SK-N-SH treated with all-trans-retinoic acid at 6 μM for 48 hours (cell line): ENCODE results near the gene RBM17.
A peak's percentile ranks its signal among the peaks of the same experiment; 100 is the strongest.

ENCODE experiments used
- ATAC-seq: fragments of 200-7000 bp; cut with Tn5 transposase; 3 replicates; pipeline ENCODE4 v1.9.1; 2020; ENCODE audit warnings: mild to moderate bottlenecking, moderate library complexity
- ARNTL ChIP-seq: fragments of 450-650 bp; formaldehyde crosslinking; IDR thresholded peaks from 2 replicates; pipeline ENCODE4 v1.5.0; 2020; ENCODE audit warnings: low read depth, mild to moderate bottlenecking, moderate library complexity, borderline replicate concordance
- CSDC2 ChIP-seq: fragments of 250-450 bp; sonication (Bioruptor Pico); IDR thresholded peaks from 2 replicates; pipeline ENCODE4 v1.5.0; 2020; ENCODE audit warnings: mild to moderate bottlenecking, moderate library complexity
- ESRRG ChIP-seq: fragments of 250-450 bp; sonication (Bioruptor Pico); IDR thresholded peaks from 2 replicates; pipeline ENCODE4 v1.6.1; 2021; ENCODE audit warnings: mild to moderate bottlenecking
- GLIS3 ChIP-seq: fragments of 250-450 bp; sonication (Bioruptor Pico); IDR thresholded peaks from 2 replicates; pipeline ENCODE4 v1.5.0; 2020; ENCODE audit warnings: mild to moderate bottlenecking, moderate library complexity
- ISL1 ChIP-seq: fragments of 250-450 bp; sonication (Bioruptor Pico); IDR thresholded peaks from 2 replicates; pipeline ENCODE4 v2.1.2; 2022; ENCODE audit warnings: mild to moderate bottlenecking, moderate library complexity
- OSR1 ChIP-seq: fragments of 250-450 bp; sonication (Bioruptor Pico); IDR thresholded peaks from 2 replicates; pipeline ENCODE4 v1.8.0; 2022; ENCODE audit warnings: moderate library complexity, mild to moderate bottlenecking, inconsistent platforms
- PPARA ChIP-seq: fragments of 250-450 bp; sonication (Bioruptor Pico); IDR thresholded peaks from 2 replicates; pipeline ENCODE4 v1.5.0; 2020; ENCODE audit warnings: mild to moderate bottlenecking, borderline replicate concordance
- RARB ChIP-seq: fragments of 250-450 bp; sonication (Bioruptor Pico); IDR thresholded peaks from 2 replicates; pipeline ENCODE4 v1.8.0; 2021; ENCODE audit warnings: mild to moderate bottlenecking, moderate library complexity
- TCF4 ChIP-seq: fragments of 250-450 bp; sonication (Bioruptor Pico); IDR thresholded peaks from 2 replicates; pipeline ENCODE4 v1.8.0; 2021; ENCODE audit warnings: mild to moderate bottlenecking, moderate library complexity, borderline replicate concordance
- TOX ChIP-seq: fragments of 250-450 bp; sonication (Bioruptor Pico); IDR thresholded peaks from 2 replicates; pipeline ENCODE4 v1.8.0; 2021; ENCODE audit warnings: mild to moderate bottlenecking, moderate library complexity, borderline replicate concordance
- ZC3H10 ChIP-seq: fragments of 250-450 bp; sonication (Bioruptor Pico); IDR thresholded peaks from 2 replicates; pipeline ENCODE4 v1.5.1; 2021; ENCODE audit warnings: mild to moderate bottlenecking, moderate library complexity
- ZFP3 ChIP-seq: fragments of 250-450 bp; sonication (Bioruptor Pico); IDR thresholded peaks from 2 replicates; pipeline ENCODE4 v1.5.0; 2020; ENCODE audit warnings: mild to moderate bottlenecking, moderate library complexity
- ZFP30 ChIP-seq: fragments of 450-650 bp; formaldehyde crosslinking; IDR thresholded peaks from 2 replicates; pipeline ENCODE4 v1.5.0; 2022; ENCODE audit warnings: mild to moderate bottlenecking, moderate library complexity
- ZNF565 ChIP-seq: fragments of 450-650 bp; formaldehyde crosslinking; conservative IDR thresholded peaks from 2 replicates; pipeline ENCODE4 v1.5.0; 2020; ENCODE audit warnings: low read depth, mild to moderate bottlenecking, moderate library complexity
- ZNF70 ChIP-seq: fragments of 450-650 bp; formaldehyde crosslinking; IDR thresholded peaks from 2 replicates; pipeline ENCODE4 v1.5.0; 2020; ENCODE audit warnings: mild to moderate bottlenecking, moderate library complexity
- ZNF8 ChIP-seq: fragments of 450-650 bp; formaldehyde crosslinking; IDR thresholded peaks from 2 replicates; pipeline ENCODE4 v1.5.0; 2020; ENCODE audit warnings: mild to moderate bottlenecking, moderate library complexity
- TF ChIP-seq, protein P1 (sequence below): fragments of 250-450 bp; sonication (Bioruptor Pico); IDR thresholded peaks from 2 replicates; pipeline ENCODE4 v1.8.0; 2021; ENCODE audit warnings: low read depth, mild to moderate bottlenecking, moderate library complexity, borderline replicate concordance
- TF ChIP-seq, protein P2 (sequence below): fragments of 250-450 bp; sonication (Bioruptor Pico); IDR thresholded peaks from 2 replicates; pipeline ENCODE4 v1.5.0; 2020; ENCODE audit warnings: mild to moderate bottlenecking, moderate library complexity
- TF ChIP-seq, protein P3 (sequence below): fragments of 250-450 bp; sonication (Bioruptor Pico); IDR thresholded peaks from 2 replicates; pipeline ENCODE4 v1.8.0; 2020; ENCODE audit warnings: mild to moderate bottlenecking, moderate library complexity, borderline replicate concordance
- TF ChIP-seq, protein P4 (sequence below): fragments of 250-450 bp; sonication (Bioruptor Pico); IDR thresholded peaks from 2 replicates; pipeline ENCODE4 v1.5.1; 2020; ENCODE audit warnings: low read depth, mild to moderate bottlenecking, moderate library complexity
- TF ChIP-seq, protein P5 (sequence below): fragments of 250-450 bp; sonication (Bioruptor Pico); IDR thresholded peaks from 2 replicates; pipeline ENCODE4 v1.5.1; 2021; ENCODE audit warnings: mild to moderate bottlenecking, moderate library complexity

The RBM17 gene

DNA sequence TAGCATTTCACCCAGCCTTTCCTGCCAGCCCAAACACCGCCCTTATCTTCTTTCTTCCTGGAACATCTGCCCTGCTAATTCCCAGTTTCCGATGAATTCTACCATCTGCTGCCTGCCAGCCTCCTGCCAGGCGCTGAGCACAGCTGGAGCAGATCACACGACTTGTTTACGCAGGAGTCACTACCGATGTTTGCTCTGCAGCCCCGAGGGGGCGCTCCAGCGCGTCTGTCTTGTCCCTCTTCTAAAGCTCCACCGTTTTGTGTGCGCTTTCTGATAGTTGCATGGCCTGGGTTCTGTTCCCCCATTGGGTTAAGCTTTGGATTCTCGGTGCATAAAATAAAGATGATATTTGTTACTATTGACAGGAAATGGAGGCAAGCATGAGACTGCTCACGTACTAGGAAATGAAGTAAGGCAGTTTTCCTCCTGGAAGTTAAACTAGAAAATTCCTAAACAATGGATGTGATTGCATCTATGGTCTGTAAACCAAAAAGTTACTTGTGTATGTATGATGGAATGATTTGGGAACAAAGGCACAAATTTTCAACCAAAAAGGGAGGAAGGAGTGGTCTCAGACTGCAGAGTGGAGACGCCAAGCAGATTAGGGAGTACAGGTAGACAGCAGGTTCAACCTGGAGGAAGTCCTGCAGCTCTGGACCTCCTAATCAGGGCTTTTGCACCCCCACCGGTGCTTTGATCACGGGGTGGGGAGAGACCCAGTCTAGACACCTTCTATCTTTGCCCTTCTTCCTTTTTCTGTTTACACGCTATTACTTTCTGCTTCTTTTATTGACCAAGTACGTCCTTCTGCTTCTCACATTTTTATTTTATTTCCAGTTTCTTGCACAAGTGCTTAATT, 2.2 kb upstream of the RBM17 start:
- ATAC-seq = peak; percentile 87
- TF ChIP-seq TCF4 (peak; percentile 80), ZNF8 (no peak)
- TF ChIP-seq, protein P1, sequence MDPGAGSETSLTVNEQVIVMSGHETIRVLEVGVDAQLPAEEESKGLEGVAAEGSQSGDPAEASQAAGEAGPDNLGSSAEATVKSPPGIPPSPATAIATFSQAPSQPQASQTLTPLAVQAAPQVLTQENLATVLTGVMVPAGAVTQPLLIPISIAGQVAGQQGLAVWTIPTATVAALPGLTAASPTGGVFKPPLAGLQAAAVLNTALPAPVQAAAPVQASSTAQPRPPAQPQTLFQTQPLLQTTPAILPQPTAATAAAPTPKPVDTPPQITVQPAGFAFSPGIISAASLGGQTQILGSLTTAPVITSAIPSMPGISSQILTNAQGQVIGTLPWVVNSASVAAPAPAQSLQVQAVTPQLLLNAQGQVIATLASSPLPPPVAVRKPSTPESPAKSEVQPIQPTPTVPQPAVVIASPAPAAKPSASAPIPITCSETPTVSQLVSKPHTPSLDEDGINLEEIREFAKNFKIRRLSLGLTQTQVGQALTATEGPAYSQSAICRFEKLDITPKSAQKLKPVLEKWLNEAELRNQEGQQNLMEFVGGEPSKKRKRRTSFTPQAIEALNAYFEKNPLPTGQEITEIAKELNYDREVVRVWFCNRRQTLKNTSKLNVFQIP (CRISPR knock-in tag) = no peak
- TF ChIP-seq, protein P2, sequence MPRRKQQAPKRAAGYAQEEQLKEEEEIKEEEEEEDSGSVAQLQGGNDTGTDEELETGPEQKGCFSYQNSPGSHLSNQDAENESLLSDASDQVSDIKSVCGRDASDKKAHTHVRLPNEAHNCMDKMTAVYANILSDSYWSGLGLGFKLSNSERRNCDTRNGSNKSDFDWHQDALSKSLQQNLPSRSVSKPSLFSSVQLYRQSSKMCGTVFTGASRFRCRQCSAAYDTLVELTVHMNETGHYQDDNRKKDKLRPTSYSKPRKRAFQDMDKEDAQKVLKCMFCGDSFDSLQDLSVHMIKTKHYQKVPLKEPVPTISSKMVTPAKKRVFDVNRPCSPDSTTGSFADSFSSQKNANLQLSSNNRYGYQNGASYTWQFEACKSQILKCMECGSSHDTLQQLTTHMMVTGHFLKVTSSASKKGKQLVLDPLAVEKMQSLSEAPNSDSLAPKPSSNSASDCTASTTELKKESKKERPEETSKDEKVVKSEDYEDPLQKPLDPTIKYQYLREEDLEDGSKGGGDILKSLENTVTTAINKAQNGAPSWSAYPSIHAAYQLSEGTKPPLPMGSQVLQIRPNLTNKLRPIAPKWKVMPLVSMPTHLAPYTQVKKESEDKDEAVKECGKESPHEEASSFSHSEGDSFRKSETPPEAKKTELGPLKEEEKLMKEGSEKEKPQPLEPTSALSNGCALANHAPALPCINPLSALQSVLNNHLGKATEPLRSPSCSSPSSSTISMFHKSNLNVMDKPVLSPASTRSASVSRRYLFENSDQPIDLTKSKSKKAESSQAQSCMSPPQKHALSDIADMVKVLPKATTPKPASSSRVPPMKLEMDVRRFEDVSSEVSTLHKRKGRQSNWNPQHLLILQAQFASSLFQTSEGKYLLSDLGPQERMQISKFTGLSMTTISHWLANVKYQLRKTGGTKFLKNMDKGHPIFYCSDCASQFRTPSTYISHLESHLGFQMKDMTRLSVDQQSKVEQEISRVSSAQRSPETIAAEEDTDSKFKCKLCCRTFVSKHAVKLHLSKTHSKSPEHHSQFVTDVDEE (CRISPR knock-in tag) = peak; percentile 90; the same call in 1 of the 2 replicates
- TF ChIP-seq, protein P3, sequence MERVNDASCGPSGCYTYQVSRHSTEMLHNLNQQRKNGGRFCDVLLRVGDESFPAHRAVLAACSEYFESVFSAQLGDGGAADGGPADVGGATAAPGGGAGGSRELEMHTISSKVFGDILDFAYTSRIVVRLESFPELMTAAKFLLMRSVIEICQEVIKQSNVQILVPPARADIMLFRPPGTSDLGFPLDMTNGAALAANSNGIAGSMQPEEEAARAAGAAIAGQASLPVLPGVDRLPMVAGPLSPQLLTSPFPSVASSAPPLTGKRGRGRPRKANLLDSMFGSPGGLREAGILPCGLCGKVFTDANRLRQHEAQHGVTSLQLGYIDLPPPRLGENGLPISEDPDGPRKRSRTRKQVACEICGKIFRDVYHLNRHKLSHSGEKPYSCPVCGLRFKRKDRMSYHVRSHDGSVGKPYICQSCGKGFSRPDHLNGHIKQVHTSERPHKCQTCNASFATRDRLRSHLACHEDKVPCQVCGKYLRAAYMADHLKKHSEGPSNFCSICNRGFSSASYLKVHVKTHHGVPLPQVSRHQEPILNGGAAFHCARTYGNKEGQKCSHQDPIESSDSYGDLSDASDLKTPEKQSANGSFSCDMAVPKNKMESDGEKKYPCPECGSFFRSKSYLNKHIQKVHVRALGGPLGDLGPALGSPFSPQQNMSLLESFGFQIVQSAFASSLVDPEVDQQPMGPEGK = no peak

DNA sequence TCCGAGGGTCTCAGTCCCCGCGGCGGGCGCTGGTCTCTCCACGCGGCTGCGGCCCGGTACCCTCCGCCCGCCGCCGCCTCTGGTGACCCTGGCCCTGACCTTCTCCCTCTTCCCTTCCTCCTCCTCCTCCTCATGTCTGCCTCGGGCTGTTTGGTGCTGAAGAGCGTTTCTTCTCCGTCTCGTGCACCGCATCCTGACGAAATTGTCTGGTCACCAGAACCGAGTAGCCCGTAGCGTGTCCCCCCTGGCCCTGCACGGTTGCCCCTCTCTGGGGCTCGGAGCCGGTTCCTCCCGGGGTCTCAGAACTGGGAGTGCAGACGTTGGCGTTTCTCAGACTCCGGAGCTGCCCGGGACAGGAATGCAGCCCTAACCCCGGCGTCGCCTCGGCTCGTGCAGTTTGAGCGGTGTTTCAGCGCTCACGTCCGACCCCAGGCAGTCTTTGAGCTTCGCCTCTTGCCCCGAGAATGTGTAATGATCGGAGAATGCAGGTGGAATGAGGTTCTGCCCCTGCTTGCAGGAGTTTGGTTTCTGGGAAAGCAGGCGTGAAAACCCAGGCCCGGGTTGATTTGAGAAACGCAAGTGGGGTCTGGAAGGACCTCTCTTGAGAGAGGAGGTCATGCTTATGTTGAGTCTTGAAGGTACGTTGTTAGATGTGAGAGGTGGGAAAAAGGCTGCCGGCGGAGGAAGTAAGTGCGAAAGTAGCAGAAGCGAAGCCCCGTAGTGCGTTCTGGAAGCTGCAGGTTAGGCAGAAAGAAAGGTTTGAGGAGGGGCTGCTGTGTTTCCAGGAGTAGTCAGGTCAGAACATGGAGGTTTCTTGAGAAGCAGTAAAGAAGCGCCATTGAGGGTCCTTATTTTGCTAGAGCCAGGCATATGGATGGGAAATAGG, 743 bp downstream of the RBM17 start:
- peak; percentile 50 for ATAC-seq
- TF ChIP-seq ISL1 (CRISPR knock-in tag) (no peak), ZNF565 (CRISPR knock-in tag) (no peak), CSDC2 (CRISPR knock-in tag) (no peak), TOX (CRISPR knock-in tag) (no peak), ESRRG (CRISPR knock-in tag) (no peak), ZFP3 (CRISPR knock-in tag) (no peak), ZNF8 (no peak), ZNF70 (CRISPR knock-in tag) (no peak), ARNTL (no peak), ZFP30 (no peak), GLIS3 (no peak), OSR1 (no peak), PPARA (CRISPR knock-in tag) (no peak), RARB (CRISPR knock-in tag) (no peak), ZC3H10 (CRISPR knock-in tag) (no peak)
- TF ChIP-seq, protein P4, sequence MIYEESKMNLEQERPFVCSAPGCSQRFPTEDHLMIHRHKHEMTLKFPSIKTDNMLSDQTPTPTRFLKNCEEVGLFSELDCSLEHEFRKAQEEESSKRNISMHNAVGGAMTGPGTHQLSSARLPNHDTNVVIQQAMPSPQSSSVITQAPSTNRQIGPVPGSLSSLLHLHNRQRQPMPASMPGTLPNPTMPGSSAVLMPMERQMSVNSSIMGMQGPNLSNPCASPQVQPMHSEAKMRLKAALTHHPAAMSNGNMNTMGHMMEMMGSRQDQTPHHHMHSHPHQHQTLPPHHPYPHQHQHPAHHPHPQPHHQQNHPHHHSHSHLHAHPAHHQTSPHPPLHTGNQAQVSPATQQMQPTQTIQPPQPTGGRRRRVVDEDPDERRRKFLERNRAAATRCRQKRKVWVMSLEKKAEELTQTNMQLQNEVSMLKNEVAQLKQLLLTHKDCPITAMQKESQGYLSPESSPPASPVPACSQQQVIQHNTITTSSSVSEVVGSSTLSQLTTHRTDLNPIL (CRISPR knock-in tag) = no peak
- TF ChIP-seq, protein P2 (CRISPR knock-in tag) = no peak
- TF ChIP-seq, protein P1 (CRISPR knock-in tag) = no peak
- TF ChIP-seq, protein P5, sequence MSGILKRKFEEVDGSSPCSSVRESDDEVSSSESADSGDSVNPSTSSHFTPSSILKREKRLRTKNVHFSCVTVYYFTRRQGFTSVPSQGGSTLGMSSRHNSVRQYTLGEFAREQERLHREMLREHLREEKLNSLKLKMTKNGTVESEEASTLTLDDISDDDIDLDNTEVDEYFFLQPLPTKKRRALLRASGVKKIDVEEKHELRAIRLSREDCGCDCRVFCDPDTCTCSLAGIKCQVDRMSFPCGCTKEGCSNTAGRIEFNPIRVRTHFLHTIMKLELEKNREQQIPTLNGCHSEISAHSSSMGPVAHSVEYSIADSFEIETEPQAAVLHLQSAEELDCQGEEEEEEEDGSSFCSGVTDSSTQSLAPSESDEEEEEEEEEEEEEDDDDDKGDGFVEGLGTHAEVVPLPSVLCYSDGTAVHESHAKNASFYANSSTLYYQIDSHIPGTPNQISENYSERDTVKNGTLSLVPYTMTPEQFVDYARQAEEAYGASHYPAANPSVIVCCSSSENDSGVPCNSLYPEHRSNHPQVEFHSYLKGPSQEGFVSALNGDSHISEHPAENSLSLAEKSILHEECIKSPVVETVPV = no peak
